HTERT RPE-1 (cell line): ENCODE measurements around the gene TMEM170B.
"Not testable (repeated sequence)": the region's sequence is repeated elsewhere in the genome, so short reads cannot be mapped to it uniquely, and the experiment has no call there.

Experiments used
- in situ Hi-C: fragments of 300-500 bp; cut with MboI; formaldehyde crosslinking; loops from 4 replicates; pipeline ENCODE4 v1.14.3; 2020; ENCODE audit warnings: low sequenced_read_pairs

The TMEM170B gene

DNA sequence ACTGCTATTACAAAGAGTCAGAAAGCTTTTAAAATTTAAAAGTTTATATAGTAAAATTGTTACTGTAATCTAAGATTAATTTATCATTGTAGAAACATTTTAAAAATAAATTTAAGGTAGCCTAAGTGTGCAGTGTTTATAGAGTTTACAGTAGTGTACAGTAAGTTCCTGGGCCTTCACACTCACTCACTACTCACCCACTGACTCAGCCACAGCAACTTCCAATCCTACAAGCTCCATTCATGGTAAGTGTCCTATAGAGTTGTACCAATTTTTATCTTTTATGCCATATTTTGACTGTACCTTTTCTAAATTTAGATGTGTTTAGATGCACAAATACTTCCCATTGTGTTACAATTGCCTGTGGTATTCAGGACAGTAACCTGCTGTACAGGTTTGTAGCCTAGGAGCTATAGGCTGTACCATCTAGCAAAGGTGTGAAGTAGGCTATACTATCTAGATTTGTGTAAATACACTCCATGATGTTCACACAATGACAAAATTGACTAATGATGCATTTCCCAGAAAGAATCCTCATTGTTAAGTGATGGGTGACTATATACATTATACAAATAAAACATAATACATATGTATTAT, 10.2 kb upstream of the TMEM170B start:
- in situ Hi-C loops: no loop called here

DNA sequence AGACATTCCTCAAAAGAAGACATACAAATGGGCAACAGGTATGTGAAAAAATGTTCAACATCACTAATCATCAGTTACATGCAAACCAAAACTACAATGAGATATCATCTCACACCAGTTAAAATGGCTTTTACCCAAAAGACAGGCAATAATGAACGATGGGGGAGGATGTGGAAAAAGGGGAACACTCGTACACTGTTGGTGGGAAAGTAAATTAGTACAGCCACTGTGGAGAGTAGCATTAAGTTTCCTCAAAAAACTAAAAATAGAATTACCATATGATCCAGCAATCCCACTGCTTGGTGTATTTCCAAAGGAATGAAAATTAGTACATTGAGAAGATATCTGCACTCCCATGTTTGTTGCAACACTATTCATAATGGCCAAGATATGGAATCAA, 8.6 kb upstream of the TMEM170B start:
- in situ Hi-C loops: no loop called here

DNA sequence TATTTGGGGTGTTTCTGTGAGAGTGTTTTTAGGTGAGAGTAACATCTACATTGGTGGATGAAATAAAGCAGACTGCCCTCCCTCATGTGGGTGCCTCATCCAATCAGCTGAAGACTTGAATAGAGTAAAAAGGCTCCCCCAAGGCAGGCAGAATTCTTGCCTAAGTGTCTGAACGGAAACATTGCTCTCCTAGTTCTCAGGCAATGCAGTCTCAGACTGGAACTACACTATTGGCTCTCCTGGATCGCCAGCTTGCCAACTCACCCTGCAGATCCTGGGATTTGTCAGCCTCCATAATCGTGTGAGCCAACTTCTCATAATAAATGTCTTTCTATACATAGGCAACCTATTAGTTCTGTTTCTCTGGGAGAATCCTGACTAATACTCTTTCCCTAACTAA, 5.5 kb upstream of the TMEM170B start:
- in situ Hi-C loops: no loop called here

DNA sequence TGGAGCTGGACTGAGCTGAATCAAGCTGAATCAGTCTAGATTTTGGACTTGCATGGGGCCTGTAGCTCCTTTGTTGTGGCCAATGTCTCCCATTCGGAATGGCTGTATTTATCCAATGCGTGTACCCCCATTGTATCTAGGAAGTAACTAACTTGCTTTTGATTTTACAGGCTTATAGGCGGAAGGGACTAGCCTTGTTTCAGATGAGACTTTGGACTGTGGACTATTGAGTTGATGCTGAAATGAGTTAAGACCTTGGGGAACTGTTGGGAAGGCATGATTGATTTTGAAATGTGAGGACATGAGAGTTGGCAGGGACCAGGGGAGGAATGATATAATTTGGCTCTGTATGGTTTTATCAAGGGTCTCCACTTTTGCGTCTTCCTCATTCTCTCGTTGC, 3.0 kb upstream of the TMEM170B start:
- in situ Hi-C loops: no loop called here

DNA sequence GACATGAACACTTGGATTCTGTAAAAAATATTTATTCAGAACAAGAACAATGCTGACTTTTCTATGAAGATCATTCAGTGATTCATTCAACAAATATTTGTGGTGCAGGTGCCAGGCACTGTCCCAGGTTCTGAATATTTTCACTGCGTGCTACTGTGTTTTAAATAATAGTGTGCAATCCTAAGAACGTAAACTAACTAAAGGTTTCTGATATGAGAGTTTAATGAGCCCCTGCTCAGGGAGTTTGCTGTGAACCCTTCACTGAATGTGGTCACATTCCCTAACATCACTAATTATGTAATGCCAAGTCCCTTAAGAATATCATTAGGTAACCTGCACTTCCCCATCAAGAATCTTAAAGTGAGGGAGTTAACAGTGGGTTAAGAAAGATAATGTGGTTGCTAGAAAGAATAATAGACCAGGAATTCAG, 1.7 kb upstream of the TMEM170B start:
- in situ Hi-C loops: no loop called here

DNA sequence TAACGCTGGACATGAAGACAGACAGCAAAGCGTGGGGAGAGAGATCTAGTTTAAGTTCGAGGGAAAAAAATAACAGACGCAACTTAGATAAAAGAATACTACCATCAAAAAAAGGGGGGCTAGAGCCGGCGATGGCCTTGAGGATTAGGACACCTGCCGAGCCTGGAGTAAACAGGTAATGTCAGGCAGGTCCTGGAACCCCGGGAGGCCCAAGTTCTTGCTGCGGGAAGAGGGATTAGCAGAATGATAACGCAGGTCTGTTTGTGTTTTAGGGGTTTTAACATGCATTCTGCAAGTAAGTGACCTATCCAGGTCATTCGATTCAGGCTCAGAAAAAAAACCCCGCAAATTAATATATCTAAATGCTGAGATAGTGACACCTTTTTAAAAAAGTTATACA, 754 bp upstream of the TMEM170B start:
- in situ Hi-C loops: no loop called here

DNA sequence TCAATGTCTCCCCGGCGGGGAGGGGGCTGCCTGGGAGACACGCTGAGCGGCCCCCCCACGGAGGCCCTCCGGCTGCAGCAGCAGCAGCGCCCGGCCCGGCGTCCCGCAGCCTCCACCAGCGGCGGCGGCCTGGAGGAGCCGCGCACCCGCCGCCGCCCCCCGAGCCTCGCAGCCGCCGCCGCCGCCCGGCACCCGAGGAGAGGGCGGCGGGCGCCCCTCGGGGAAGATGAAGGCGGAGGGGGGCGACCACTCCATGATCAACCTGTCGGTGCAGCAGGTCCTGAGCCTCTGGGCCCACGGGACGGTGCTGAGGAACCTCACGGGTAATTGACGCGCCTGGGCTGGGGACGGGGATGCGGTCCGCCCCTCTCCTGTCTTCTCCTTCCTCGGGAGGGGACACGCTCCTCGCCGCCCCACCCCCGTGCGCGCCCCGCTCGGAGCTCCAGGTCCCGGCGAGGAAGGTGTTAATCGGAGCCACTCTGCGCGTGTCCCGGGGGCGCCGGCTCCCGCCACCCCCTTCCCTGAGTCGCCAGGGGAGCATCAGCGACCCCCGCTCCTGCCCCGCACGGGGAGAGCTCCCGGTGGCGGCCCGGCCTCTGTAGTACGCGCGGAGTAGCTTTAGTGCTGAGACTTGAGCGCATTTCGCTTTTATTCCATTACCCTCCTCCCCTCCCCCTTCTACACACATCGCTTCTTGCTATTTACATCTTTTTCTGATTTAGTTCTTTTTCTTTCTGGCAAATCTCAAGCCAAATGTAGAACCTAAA, 686 bp downstream of the TMEM170B start:
- in situ Hi-C loops: no loop called here

DNA sequence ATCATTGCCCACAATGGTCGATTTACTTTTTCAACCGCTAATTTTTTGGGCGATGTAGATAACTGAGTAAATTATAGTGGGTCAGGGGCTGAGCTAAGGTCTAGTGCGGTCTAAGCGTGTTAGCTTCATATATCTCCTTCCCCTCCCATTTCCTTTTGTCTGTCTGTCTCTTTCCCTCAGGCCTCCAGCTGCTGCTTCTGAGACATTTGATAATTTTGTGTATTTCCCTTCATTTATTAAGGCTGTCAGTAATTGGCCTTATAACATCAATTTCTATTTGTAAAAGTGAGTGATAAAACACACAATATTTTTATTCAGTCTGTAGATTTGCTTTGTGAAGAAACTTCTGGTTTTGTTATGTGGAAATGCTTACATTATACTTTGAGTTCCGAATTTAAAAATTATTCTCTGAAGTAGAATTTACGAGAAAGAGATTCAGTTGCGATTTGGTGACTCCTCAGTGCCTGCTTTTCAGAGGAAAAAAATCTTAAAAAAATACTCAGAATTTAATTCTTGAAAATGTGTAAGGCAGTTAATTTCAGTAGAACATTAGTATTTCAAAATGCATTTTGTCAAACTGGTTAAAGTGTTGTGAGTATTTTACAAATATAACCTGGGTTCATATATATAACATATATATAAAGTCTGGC, 1.4 kb downstream of the TMEM170B start:
- in situ Hi-C loops: no loop called here

DNA sequence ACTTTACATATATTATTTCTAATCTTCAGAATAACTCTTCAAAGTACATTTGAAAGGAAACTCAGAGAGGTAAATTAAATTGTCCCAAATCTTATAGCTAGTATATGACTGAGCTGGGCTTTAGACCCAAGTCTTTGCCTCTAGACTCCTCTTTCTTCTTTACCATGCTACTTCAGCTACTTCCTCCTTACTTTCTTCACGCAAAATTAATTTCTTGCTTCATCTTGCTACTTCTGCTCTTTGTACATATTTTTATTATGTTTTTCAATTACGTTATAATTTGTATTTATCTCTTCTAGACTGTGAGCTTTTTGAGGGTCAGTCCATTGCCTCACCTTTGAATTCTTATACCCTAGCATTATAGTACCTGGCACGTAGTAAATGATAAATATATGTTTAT, 5.3 kb downstream of the TMEM170B start:
- in situ Hi-C loops: no loop called here

DNA sequence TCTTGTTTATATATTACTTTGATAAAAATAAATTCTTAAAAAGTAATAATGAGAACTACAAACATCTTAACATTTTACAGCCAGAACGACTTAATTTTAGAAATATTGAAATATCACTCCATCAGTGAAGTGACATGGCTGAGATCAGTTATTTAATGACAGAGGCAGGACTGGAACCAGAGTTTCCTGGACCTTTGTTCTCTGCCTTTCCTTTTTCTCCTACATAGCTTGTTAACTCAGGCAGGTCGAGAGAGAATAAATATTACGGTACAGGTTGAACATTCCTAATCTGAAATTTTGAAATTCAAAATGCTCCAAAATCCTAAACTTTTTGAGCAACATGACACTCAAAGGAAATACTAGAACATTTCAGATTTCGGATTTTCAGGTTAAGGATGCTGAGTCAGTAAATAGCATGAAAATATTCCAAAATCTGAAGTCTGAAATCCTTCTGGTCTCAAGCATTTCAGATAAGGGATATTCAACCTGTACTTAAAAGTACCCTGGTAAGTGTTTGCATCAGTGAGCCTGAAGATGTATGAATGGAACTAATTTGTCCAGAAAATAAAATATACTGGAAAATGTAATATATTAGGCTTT, 6.5 kb downstream of the TMEM170B start:
- in situ Hi-C loops: no loop called here

DNA sequence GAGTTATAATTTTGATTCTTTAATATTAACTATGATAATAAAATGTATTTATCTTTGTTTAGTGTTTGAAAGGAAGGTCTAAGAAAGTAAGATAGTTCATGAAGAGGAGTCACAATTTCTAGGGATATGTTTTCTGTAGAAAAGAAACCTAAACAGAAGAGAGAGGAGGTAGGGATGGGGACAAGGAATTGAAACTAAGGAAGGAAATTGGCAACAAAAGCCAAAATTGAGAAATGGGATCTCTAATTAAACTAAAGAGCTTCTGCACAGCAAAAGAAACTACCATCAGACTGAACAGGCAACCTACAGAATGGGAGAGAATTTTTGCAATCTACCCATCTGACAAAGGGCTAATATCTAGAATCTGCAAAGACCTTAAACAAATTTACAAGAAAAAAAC, 10.3 kb downstream of the TMEM170B start:
- in situ Hi-C loops: not testable (repeated sequence)

DNA sequence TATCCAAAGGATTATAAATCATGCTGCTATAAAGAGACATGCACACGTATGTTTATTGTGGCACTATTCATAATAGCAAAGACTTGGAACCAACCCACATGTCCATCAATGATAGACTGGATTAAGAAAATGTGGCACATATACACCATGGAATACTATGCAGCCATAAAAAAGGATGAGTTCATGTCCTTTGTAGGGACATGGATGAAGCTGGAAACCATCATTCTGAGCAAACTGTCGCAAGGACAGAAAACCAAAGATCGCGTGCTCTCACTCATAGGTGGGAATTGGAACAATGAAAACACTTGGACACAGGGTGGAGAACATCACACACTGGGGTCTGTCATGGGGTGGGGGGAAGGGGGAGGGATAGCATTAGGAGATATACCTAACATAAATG, 11.0 kb downstream of the TMEM170B start:
- in situ Hi-C loops: not testable (repeated sequence)

DNA sequence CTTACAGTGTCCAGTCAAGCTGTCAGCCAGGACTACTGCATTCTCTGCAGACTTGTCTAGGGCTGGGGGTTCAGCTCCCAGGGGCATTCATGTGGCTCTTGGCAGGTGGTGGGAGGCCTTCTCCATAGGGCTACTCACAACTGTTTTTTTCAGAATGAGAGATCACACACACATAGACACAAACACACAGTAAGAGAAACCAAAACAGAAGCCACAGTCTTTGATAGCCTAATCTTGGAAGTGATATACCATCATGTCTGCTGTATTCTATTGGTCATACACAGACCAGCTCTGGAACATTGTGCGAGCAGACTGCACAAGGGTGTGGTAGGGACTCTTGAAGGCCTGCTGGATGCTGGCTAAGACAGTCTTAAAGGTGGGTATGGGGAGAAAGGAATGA, 13.5 kb downstream of the TMEM170B start:
- in situ Hi-C loops: no loop called here

DNA sequence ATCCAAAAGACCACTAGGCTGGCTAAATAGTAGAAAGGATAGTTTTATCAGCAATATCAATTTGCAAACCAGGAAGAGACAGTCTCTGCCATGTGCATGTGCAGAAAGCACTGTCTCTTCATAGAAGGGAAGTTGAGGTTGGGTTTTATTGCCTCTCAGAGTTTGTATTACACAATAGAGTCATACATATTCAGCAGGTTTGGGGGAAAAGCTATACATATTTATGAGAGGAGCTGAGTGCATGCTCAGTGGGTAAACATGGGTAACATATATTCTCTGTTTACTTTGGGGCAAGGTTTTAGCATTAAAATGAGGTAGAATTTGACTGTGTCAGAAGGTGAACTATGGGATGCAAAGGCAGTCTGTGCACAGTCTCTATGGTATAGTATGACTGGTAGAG, 14.9 kb downstream of the TMEM170B start:
- in situ Hi-C loops: no loop called here

DNA sequence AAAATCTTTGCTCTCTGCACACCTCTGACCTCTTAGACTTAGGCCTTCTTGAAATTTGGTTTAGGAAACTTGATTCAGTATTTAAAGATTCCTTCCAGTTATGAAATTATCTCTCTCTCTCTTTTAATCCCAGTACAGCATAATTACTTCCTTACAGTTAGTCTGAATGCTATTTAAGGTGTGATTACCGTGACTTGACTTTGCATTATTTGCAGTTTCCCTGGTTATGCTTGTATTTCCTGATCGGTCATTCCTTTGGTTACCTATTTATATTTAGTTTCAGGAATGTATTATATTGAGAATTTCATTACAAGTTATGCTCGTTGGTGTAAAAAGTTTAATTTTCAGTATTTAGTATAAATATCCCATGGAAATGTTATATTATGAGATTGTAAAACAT, 16.3 kb downstream of the TMEM170B start:
- in situ Hi-C loops: no loop called here

DNA sequence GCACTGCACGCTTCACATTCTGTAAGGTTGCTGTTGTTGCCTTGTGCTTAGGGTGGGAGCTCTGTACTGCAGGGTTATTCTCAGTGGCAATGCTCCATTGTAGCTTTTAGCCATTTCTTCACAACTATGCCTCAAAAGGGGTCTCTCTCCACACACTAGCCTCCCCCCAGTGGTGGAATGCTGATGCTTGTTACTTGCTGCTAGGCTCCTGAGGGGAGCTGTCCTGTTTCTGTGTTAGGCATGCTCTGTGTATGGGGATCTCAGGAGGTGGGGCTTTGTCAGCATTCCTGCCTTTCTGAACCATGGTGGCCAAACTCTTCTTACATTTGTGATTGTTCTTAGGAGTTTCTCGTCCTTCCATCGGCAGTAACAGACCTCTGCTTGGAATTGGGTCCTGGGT, 18.8 kb downstream of the TMEM170B start:
- in situ Hi-C loops: no loop called here

DNA sequence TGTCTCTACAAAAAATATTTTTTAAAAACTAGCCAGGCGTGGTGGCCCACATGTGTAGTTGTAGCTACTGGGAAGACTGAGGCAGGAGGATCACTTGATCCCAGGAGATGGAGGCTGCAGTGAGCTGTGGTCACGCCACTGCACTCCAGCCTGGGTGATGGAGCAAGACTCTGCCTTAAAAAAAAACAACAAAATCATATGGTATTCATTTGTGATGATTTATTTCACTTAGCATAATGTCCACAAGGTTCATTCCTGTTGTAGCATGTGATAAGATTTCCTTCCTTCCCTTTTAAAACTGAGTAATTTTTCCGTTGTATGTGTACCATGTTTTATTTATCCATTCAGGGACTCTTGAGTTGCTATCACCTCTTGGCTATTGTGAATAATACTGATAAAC, 26.2 kb downstream of the TMEM170B start:
- in situ Hi-C loops: no loop called here

DNA sequence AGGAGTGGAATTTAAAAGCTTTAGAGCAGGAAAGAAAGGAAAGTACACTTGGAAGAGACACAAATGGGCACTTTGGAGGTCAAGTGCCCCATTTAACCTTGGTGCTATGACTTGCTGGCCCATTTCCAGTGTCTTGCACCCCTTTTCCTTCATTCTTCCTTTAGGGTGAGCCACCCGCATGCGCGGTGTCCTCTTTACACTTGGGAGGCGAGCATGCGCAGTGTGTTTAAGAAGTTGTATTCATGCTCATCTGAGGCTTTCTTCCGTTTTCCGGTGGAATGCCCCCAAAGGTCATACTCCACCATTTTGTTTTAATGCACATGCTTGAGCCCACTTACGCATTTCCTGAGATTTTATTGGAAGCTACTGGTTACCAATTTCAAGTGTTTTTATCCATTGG, 29.1 kb downstream of the TMEM170B start:
- in situ Hi-C loops: no loop called here

DNA sequence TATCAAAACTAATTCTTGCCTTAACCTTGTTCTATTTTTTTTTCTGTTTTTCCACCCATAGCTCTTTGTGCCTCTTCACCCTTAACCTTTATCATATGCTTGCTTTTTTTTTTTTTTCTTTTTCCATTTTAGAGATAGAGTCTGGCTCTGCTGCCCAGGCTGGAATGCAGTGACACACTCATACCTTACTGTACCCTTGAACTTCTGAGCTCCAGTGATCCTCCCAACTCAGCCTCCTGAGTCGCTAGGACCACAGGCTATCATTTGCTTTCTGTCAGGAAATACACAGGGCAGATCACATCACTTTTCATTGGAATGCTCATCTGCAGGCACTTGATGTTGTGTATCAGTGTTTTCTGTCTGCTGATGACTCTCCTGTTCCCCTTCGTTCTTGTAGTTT, 33.5 kb downstream of the TMEM170B start:
- in situ Hi-C loops: no loop called here

DNA sequence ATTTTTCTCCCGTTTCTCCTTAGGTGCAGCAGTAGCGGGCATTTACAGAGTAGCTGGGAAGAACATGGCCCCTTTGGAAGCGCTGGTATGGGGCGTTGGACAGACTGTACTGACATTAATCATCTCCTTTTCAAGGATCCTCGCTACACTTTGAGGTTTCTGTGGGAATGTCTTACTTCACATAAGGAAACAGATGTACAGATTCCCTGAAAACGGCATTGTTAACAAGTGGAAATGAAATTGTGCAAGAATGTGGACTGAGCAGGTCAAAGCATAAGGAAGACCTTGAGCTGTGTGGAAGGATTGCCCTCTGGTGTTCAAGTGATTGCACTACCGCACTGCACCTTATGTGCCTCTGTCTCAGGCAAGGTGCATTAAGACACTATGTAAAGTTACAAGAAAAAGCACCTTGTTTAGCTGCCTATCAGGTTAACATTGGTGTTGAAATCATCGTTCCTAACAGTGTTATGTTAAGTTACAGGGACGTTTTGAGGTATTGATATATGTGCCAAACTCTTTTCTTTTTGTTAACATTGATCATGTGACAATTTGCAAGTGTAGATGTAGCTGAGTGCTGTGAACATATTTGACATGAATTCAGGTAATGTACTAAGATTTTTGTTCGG, 38.0 kb downstream of the TMEM170B start:
- in situ Hi-C loops: no loop called here

DNA sequence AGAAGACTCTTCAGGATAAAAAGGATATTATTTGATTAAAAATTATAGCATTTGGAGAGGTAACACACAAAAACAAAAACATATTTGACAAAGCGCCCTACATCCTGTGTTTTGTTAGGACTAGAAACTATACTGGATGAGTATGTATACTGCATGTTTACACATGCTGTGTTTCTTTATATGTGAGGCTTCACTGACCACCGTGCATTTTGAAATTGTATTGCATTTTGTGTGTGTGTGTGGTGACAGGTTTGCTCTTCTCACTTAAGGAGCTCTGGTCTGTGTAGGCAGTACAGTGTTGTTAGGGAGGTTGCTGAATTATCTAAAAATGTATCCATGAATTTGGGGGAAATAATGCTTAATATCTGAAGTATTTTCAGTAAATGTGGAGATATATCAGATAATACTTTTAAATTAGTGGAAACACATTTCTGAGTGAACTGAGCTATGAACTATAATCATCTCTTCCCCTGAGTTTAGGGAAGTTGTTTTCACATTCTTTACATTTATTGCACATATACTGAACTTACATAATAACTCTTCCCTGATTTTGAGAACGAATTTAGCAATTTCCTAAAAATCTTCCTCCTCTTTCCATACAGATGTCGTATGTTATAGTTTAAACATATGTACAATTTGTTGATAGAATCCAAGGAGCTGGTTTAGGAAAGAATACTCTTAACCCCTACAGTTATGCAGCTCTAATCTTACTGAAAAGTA, 43.3 kb downstream of the TMEM170B start:
- in situ Hi-C loops: no loop called here
